ENCODE data around the gene CASP3.
"Not testable (repeated sequence)": the region's sequence is repeated elsewhere in the genome, so short reads cannot be mapped to it uniquely, and the experiment has no call there.

Gene CASP3

DNA sequence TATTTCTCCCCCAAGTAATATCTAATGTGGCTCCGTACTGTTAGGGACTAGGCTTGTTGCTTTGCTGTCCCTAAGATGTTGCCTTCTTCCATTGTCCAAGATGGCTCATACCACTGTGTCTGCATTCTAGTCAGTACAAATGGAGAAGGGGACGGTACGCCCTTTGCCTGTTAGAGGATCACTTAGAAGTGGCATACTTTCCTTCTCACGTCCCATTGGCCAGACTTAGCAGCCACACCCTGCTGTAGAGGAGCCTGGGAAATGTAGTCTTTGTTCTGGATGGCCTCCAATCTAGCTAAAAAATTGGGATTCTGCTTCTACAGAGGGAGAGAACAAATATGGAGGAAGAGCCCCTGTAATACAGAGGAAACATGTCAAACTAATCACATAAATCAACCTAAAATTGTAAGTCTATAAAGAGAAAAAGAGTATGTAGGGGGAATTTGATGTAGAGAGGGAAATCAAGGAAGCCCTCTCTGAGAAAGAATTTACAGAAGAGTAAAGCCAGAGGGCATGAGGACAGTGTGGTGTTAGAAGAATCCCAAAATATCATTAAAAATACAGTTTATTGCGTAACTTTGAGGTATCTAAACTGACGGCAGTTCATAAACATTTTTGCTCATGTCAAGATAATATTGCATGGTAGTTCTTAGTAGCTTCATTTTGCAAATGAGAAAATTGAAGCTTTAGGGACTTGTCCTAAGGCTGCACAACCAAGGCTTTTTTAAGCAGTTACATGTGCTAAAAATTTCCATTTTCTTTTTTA lies 15.4 kb upstream of the CASP3 start:
- DNase-seq (ENCODE audit: low spot score): no peak
- TF ChIP-seq, protein P1, sequence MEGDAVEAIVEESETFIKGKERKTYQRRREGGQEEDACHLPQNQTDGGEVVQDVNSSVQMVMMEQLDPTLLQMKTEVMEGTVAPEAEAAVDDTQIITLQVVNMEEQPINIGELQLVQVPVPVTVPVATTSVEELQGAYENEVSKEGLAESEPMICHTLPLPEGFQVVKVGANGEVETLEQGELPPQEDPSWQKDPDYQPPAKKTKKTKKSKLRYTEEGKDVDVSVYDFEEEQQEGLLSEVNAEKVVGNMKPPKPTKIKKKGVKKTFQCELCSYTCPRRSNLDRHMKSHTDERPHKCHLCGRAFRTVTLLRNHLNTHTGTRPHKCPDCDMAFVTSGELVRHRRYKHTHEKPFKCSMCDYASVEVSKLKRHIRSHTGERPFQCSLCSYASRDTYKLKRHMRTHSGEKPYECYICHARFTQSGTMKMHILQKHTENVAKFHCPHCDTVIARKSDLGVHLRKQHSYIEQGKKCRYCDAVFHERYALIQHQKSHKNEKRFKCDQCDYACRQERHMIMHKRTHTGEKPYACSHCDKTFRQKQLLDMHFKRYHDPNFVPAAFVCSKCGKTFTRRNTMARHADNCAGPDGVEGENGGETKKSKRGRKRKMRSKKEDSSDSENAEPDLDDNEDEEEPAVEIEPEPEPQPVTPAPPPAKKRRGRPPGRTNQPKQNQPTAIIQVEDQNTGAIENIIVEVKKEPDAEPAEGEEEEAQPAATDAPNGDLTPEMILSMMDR (IDR thresholded peaks at IDR 0.05; ENCODE audit: extremely low read depth, missing control alignments): no peak

DNA sequence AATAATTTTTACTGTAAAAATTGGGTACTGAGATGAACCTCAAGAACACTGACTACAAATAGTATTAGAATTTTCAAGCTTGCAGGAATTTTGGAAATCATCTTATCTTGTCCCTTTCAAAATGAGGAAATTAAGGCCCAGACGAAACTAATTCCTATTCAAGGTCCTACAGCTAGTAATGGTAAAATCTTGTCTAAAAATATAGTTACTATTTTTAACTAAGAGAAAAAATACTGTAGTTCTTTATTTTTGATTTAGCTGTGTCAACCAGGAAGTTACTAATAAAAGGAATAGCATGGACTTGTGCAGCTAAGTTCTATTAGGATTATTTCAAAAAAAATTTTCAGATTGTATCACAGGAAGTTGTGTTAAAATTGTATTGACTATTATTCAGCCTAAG lies 13.0 kb upstream of the CASP3 start:
- DNase-seq (ENCODE audit: low spot score): no peak

DNA sequence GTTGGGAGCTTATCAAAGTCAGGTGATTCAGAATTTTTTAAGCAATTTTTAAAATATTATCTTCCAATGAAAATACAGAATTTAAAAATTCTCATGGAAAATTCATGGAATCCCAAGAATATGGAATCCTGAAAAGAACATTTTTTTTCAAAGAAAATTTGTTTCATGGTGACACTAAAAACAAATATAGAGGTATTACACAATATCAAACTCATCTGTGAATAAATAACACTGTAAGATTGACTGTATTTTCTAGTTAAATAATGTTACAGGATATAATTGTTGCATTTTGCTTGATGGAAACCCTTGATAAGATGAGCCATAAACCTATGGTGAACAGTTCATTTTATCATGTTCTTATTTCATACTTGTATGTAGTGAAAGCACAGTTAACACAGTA lies 11.7 kb upstream of the CASP3 start:
- TF ChIP-seq, protein P1 (IDR thresholded peaks at IDR 0.05; ENCODE audit: extremely low read depth, missing control alignments): no peak
- DNase-seq (ENCODE audit: low spot score): no peak

More for the DNA sequence above, 13.0 kb upstream of the CASP3 start:
- TF ChIP-seq, protein P1 (IDR thresholded peaks at IDR 0.05; ENCODE audit: extremely low read depth, missing control alignments): no peak

DNA sequence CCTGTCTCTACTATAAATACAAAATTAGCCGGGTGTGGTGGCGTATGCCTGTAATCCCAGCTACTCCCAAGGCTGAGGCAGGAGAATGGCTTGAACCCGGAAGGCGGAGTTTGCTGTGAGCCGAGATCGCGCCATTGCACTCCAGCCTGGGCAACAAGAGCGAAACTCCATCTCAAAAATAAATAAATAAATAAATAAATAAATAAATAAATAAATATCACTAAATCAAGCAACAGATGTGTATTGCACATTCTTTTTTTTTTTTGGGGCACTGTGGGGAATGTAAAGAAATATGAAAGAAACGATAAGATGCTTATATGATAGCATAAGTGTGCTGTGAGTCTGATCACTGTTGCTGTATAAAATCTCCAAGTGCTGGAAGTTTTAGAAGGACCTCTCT lies 8.6 kb upstream of the CASP3 start:
- not testable (repeated sequence) for DNase-seq (ENCODE audit: low spot score)

DNA sequence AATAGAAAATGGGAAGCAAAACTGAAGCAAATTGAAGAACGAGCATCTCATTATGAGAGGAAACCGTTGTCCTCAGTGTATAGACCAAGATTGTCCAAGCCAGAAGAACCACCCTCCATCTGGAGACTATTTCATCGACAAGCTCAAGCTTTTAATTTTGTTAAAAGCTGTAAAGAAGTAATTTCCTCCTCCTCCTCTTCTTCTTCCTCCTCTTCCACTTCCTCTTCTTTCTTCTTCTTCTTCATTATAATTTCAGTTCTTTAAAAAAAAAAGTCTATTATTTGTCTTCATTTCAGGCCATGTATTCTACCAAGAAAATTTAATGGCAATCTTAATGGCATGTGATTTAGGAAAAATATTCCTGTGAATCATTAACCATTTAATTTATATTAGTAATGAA lies 7.9 kb upstream of the CASP3 start:
- no peak for DNase-seq (ENCODE audit: low spot score)
- TF ChIP-seq, protein P1 (IDR thresholded peaks at IDR 0.05; ENCODE audit: extremely low read depth, missing control alignments): no peak

DNA sequence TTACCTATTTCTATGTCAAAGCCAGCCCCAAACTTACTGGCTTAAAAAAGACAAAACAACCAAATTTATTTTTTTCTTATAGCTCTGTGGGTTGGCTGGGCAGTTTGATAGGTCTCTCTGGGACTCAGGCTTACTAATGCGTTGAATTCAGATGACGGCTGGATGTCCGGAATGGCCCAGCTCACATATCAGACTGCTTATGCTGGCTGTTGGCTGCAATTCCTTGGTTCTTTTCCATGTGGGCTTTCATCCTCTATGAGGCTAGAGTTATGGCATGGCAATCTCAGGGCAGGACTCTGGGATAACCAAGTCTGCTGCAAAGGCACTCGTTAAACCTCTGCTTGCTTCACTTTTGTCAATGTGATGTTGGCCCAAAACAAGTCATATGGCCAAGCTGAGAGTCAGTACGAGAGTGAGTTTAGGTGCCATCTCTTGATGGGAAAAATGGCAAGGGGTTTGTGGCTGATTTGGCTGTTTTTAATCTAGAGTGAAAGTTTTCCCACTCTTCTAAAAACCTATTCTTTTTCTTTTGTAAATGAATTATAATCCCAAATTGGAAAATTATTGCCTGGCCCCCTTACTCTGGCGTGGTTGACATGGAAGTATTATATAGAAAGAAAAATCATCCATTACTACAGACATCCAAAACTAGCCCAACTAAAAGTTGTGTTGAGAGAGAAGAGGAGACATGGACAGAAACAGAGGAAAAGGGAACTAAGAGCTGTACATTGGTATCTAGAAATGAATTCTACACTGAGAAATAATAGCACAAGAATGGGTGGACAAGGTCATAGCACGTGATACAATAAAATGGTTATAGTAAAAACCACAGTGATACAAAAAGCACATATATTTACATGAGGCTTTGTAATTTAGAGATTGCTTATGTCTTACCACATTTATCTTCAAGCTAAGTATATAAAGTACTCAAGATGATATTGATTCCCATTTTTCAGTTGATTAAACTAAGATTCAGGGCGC lies 6.9 kb upstream of the CASP3 start:
- TF ChIP-seq, protein P1 (IDR thresholded peaks at IDR 0.05; ENCODE audit: extremely low read depth, missing control alignments): no peak
- no peak for DNase-seq (ENCODE audit: low spot score)

DNA sequence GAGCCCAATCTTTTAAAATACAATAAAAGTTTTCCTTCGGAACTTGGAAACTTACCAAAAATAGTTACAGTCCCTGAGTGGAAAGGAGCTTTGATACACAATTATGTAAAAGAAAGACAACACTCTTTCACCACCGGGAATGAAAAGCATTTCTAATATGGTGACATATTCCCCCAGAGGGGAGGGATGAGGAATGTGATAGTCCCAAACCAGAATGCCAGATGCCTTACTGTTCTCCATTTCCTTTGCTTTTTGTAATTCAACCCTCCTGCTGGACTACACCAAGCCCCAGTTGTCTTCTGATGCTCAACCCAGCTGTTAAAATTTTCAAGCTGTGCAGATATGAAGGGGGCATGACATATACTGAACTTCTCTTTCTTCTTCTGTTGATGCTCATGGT lies 4.4 kb upstream of the CASP3 start:
- TF ChIP-seq, protein P1 (IDR thresholded peaks at IDR 0.05; ENCODE audit: extremely low read depth, missing control alignments): no peak
- DNase-seq (ENCODE audit: low spot score): no peak

DNA sequence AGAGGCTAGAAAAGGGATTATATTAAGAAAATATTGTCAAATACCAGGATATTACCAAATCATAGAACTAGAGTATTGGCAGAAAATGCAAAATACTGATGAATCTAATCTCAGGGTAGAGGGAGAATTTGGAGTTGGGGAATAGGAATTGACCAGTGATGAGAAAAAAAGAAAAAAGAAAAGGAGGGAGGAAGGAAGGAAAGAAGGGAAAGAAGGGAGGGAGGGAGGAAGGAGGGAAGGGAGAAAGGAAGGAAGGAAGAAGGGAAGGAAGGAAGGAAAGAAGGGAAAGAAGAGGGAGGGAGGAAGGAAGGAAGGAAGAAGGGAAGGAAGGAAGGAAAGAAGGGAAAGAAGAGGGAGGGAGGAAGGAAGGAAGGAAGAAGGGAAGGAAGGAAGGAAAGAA lies 3.4 kb upstream of the CASP3 start:
- DNase-seq (ENCODE audit: low spot score): not testable (repeated sequence)
